Psoas muscle (tissue), 8 donors: Measurements from ENCODE around the gene SRP19. TPM values are rescaled to one million over a fixed set of nuclear protein-coding genes. Genes with fewer than 3 reads are reported as not detected.
"Not testable (repeated sequence)": the region's sequence is repeated elsewhere in the genome, so short reads cannot be mapped to it uniquely, and the experiment has no call there.

Source experiments
- ATAC-seq, 4 donors: fragments of 200-7000 bp; cut with Tn5 transposase; one replicate each; pipeline ENCODE4 v1.9.1; 2020; ENCODE audit warnings: moderate library complexity in 3 of 4, mild to moderate bottlenecking in 2 of 4
- DNase-seq, 2 donors: peaks; one replicate each; pipeline ENCODE4 v3.0.0-alpha.2; 2020
- H3K27ac ChIP-seq: fragments of 200-600 bp; one replicate; pipeline ENCODE4 v1.8.0; 2022
- H3K27me3 ChIP-seq, 3 donors: fragments of 200-600 bp in 1 of 3; one replicate each; pipeline versions ENCODE4 v1.6.1 to v1.8.0; 2013 to 2022; ENCODE audit warnings: low read length in 2 of 3, mild to moderate bottlenecking in 2 of 3, moderate library complexity in 1 of 3; ENCODE audit not compliant: insufficient read depth in 3 of 3
- H3K36me3 ChIP-seq, 2 donors: fragments of 200-600 bp in 1 of 2; one replicate each; pipeline versions ENCODE4 v1.6.1 to v1.8.0; 2013 to 2022; ENCODE audit warnings: low read depth in 1 of 2, mild to moderate bottlenecking in 1 of 2, moderate library complexity in 1 of 2; ENCODE audit not compliant: insufficient read depth in 1 of 2
- H3K4me1 ChIP-seq: fragments of 200-600 bp; one replicate; pipeline ENCODE4 v1.8.0; 2022
- H3K4me3 ChIP-seq: fragments of 200-600 bp; one replicate; pipeline ENCODE4 v1.8.0; 2022; ENCODE audit warnings: mild to moderate bottlenecking
- H3K9me3 ChIP-seq: fragments of 200-600 bp; one replicate; pipeline ENCODE4 v1.8.0; 2022
- WGBS, 3 donors: extraction: QIAGEN DNeasy Blood & Tissue Kit; methylation state at CpG; one replicate each; pipeline versions ENCODE4 v1.1.6 to v1.1.7; 2013; 5-methylcytosine and 5-hydroxymethylcytosine counted together
- intact Hi-C, 2 donors: fragments of 100-400 bp; cut with DNase I; formaldehyde crosslinking; loops; one replicate each; pipeline versions ENCODE4 v1.11.0 to v1.14.2; 2022
- polyA plus RNA-seq, 3 donors: library from polyadenylated mRNA; stranded (reverse); fragments of 200-250 nt; gene quantifications; one replicate each; pipeline ENCODE4 v1.2.3, GENCODE V29; 2013
- total RNA-seq, 4 donors: library from RNA; stranded (reverse); fragmentation: NEBNext Ultra II Directional in 2 of 4; extraction: Animal tissue kit (Norgen Biotek cat#: 25700) in 2 of 4; gene quantifications; one replicate each; pipeline versions ENCODE4 v1.2.1 to v1.2.4, GENCODE V29; 2021 to 2023
- TF ChIP-seq, protein P1 (sequence below): fragments of 200-600 bp; IDR thresholded peaks from one replicate; pipeline ENCODE4 v1.8.0; 2022; ENCODE audit warnings: antibody characterized with exemption
- donor health status: healthy with polysubstance abuse.
- donor health status: DM: no; HTN: no; CAD: no; lungs with moderate emphysema.
- donor health status: Bipolar disorder and iron deficiency.
- donor health status: healthy.
- donor health status: DM: yes; HTN: yes; CAD: no.
- donor health status: DM: no; HTN: no; CAD: no.
- donor health status: DM: no; HTN: no; CAD: no.
- donor health status: DM: yes; HTN: yes; CAD: no.

SRP19 gene
- total and polyA plus RNA-seq, 7 donors = 32.9 to 98.1 (median 44.5) TPM

DNA sequence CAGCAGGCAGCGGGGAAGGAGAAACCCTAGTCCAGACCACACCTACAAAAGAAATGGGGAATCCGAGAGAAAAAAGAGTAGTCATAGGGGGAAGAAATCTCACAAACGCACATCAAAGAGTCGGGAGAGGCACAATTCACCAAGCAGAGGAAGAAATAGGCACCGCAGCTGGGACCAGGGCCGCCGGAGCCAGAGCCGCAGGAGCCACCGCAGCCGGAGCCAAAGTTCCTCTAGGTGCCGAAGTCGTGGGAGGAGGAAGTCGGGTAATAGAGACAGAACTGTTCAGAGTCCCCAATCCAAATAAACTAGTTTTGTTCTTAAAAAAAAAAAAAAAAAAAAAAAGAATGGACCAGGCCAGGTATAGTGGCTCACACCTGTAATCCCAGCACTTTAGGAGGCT lies 31.7 kb downstream of the SRP19 start:
- ATAC-seq = no peak
- no peak for DNase-seq
- peaks cover 3 to 49% of the 10 kb centered on the region in 2 donors for H3K36me3 ChIP-seq

DNA sequence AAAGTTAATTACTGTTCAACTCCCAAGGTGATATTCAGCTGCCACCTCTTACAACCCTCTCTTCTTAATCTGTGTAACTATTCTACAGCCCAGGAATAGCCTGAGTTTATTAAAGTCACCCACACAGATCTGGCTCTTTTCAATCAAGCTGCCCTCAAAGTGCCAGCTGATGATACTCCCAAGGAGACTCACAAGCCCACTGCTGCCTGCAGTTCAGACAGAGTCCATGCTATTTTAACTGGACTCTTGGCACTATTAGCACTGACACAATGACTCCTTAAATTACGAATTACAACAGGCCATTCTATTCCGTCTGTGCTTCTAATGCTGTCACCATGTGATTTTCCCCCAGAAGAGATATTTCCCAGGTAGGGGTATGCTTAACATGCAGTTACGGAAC lies 34.6 kb downstream of the SRP19 start:
- Histone ChIP-seq H3K27me3 (no peaks in the 10 kb centered on the region), H3K4me3 (no peak overlapping the region), H3K36me3 (peaks cover 7 to 59% of the 10 kb centered on the region in 2 donors), H3K9me3 (no peaks in the 10 kb centered on the region), H3K4me1 (peaks cover 21% of the 10 kb centered on the region), H3K27ac (peak overlapping the region; percentile 63)
- TF ChIP-seq, protein P1, sequence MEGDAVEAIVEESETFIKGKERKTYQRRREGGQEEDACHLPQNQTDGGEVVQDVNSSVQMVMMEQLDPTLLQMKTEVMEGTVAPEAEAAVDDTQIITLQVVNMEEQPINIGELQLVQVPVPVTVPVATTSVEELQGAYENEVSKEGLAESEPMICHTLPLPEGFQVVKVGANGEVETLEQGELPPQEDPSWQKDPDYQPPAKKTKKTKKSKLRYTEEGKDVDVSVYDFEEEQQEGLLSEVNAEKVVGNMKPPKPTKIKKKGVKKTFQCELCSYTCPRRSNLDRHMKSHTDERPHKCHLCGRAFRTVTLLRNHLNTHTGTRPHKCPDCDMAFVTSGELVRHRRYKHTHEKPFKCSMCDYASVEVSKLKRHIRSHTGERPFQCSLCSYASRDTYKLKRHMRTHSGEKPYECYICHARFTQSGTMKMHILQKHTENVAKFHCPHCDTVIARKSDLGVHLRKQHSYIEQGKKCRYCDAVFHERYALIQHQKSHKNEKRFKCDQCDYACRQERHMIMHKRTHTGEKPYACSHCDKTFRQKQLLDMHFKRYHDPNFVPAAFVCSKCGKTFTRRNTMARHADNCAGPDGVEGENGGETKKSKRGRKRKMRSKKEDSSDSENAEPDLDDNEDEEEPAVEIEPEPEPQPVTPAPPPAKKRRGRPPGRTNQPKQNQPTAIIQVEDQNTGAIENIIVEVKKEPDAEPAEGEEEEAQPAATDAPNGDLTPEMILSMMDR = no peak
- 35 to 49% (median 35%) methylated on average over 3 of the region's 3 CpGs for WGBS, 3 donors
- intact Hi-C loops = no loop called here
- DNase-seq (no peak), ATAC-seq (peak; percentile 86 to 91 (median 88))

More for the DNA sequence above, 31.7 kb downstream of the SRP19 start:
- intact Hi-C loops = no loop called here
- Histone ChIP-seq H3K9me3 (no peaks in the 10 kb centered on the region), H3K4me1 (peaks cover 21% of the 10 kb centered on the region), H3K4me3 (no peak overlapping the region), H3K27me3 (no peaks in the 10 kb centered on the region), H3K27ac (no peak overlapping the region)
- 94 to 97% (median 96%) methylated on average over 13 of the region's 13 CpGs for WGBS, 3 donors
- TF ChIP-seq, protein P1 = no peak

GRCh38 chr5:112902561-112902960 lies 41.5 kb downstream of the SRP19 start:
- intact Hi-C loops = no loop called here
- TF ChIP-seq, protein P1 = no peak

GRCh38 chr5:112904996-112905395 lies 43.9 kb downstream of the SRP19 start:
- H3K27ac ChIP-seq, H3K27me3 ChIP-seq, H3K9me3 ChIP-seq, intact Hi-C loops, ATAC-seq, H3K4me3 ChIP-seq, DNase-seq: not testable (repeated sequence)
- Histone ChIP-seq H3K4me1 (peaks cover 21% of the 10 kb centered on the region), H3K36me3 (peaks cover 5 to 45% of the 10 kb centered on the region in 2 donors)
- 90 to 96% (median 94%) methylated on average over 3 of the region's 3 CpGs for WGBS, 3 donors

More at GRCh38 chr5:112902561-112902960, 41.5 kb downstream of the SRP19 start:
- Histone ChIP-seq H3K9me3 (no peaks in the 10 kb centered on the region), H3K36me3 (peaks cover 5 to 55% of the 10 kb centered on the region in 2 donors), H3K27ac (no peak overlapping the region), H3K4me3 (no peak overlapping the region), H3K27me3 (no peaks in the 10 kb centered on the region), H3K4me1 (peaks cover 15% of the 10 kb centered on the region)
- ATAC-seq (no peak), DNase-seq (no peak)
- 62 to 81% (median 68%) methylated on average over 3 of the region's 3 CpGs for WGBS, 3 donors

- Histone ChIP-seq H3K4me3 (no peak overlapping the region), H3K27me3 (no peaks in the 10 kb centered on the region), H3K27ac (peak overlapping the region; percentile 42), H3K9me3 (no peaks in the 10 kb centered on the region), H3K4me1 (peaks cover 21% of the 10 kb centered on the region), H3K36me3 (peaks cover 0 to 41% of the 10 kb centered on the region in 2 donors)
- ATAC-seq (peak in 2 of 4 donors; percentile 13 to 29), DNase-seq (no peak)
- TF ChIP-seq, protein P1 = no peak
- intact Hi-C loops = no loop called here
- 45 to 67% (median 54%) methylated on average over 3 of the region's 3 CpGs for WGBS, 3 donors
Observed at GRCh38 chr5:112906637-112907036, 45.5 kb downstream of the SRP19 start.
